OCI-M2 (cell line): ENCODE results near the gene GPR180.
A peak's percentile ranks its signal among the peaks of the same experiment; 100 is the strongest.
"Not testable (repeated sequence)": the region's sequence is repeated elsewhere in the genome, so short reads cannot be mapped to it uniquely, and the experiment has no call there.

Source experiments
- DNase-seq: peaks from one replicate; lab custom pipeline; 2025; ENCODE audit not compliant: unreplicated experiment; lab: John Stamatoyannopoulos, UW

GPR180 gene

DNA sequence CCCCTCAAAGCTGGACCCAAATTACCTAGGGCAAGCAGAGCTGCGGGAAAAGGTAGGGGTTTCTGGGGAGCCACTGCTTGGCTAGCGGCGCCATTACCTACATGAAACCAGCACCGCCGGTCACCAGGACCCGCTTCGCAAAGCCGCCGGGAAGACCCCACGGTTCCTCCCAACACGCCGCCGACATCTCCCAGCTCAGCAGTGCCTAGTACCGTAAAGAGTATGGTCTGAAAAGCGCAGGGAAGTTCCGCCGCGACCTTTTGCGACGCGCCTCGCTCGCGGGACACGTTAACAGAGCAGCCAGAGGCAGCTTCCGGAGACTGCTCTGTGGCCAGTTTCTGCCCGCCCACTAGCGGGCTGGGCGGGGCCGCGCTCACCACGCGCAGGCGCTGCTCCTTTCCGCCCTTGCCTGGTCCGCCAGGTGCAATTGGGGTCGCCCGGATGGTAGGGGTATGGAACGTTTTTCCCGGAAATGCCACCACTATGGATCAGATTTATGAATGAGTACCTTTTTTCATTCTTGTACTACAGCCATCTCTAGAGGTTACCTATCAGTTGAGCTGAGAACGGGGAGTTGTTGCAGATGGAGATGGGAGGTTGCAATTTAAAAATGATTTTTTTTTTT is 5.6 kb upstream of the GPR180 start, which contains the start of gene TGDS:
TSS of gene TGDS (minus strand) at position 203 of the 625 bp plus-strand sequence. CDS start at position 187, 16 bp downstream.
- DNase-seq = peak; percentile 41

DNA sequence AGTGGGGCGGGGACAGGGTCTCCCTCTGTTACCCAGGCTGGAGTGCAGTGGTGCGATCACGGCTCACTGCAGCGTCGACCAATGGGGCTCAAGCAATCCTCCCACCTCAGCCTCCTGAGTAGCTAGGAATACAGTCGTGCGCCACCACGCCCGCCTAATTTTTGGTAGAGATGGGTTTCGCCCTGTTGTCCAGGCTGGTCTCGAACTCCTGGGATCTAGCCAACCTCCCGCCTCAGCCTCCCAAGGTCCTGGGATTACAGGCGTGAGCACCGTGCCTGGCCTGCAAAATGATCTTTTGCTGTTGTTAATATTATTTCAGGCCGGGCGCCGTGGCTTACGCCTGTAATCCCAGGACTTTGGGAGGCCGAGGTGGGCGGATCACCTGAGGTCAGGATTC is 5.1 kb upstream of the GPR180 start:
- DNase-seq = no peak

DNA sequence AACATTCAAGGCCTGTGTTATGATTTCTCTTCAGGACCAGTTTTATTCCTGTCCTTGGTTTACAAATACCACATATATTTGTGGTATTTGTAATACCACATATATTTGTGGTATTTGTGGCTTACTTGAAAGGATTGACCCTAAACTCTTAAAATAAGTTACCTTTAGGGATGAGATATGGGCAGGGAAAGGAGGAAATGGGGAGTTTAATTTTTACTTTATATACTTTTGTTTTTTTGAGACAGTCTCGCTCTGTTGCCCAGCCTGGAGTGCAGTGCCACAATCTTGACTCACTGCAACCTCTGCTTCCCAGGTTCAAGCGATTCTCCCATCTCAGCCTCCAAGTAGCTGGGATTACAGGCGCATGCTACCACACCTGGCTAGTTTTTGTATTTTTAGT is 3.4 kb upstream of the GPR180 start:
- DNase-seq = no peak

DNA sequence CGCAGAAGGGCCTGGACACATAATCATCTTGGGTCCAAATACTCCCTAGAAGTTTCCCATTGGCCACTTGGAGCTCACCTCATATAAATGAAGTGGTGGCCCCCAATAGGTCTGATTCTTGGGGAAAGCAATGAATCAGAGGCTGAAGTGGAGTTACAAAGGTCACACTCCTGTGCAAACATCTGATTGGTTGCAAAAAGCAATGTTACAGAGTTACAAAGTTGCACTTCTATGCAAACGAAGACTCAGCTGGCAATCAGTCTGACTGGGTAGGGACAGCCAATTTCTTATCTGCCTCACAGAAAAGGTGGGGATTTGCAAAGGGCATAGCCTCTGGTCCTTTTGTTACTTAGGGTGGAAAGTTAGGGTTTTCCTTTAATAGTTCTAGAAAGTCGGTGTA is 1.8 kb upstream of the GPR180 start:
- no peak for DNase-seq

DNA sequence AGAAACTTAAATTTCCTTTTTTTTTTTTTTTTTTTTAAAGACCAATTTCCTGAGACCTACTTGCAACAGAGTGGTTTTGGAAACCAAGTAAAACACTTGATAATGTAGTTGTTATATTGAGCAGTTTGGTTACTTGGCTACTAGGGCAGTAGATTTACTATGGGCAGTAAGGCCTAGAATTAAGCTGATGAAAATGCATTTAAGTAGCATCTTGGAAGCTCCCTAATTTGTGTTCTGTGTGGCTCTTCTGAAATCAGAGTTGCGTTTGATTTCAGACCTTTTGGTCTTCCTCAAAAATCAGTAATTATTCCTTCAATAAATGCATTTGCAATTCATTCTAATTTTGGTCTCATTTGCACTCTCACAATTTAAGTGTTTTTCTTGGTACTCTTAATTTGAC is 810 bp downstream of the GPR180 start:
- DNase-seq = no peak

DNA sequence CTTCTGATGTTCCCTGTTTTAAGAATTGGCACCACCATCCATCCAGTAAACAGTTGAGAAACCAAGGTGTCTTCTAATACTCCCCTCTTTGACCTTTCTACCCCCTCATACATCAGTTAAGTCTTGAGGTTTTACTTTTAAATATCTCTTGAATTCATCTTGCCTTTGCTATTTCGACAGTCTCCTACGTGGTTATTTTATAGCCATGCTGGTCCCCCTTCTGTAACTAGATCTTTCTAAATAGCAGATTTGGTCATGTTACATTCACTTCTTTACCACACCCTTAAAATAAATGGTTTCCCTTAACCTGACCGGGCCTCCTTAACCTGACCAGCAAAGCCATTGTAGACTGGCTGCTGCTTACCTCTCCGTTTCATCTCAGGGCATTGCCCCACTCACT is 5.4 kb downstream of the GPR180 start:
- no peak for DNase-seq

DNA sequence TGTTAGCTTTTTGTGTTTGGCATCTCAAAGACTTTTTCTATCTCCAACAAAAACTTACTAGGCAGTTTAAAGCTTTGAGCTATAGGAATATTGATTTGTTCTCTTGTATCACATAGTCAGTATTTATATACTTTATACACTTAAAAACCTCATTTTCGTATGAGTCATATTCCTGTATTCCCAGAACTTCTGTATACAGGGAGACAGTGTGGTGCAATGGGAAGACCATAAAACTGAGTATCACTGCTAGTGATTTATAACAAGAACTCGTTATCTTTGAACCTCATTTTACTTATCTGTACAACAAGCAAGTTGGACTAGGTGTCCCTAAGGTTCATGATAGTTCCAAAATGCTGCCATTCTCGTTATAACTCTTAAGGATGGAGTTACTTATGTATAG is 6.3 kb downstream of the GPR180 start:
- no peak for DNase-seq

DNA sequence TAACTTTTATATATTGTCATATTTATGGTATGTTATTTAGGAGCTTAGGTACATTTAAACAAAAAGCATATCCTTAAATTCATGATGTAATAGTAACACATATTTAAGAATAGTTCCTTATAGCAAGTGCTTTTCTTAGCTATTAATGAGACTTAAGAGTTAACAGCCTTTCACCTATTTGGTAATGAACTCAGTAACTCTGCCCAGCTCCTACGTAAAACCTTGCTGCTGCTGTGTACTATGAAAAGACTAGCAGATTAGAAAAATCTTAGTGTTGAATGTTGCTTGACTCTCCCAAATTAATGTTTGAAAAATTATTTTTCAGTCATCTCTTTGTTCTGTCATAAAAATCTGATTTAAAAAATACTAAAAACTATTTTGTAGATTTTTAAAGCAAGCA is 6.9 kb downstream of the GPR180 start:
- DNase-seq = no peak

DNA sequence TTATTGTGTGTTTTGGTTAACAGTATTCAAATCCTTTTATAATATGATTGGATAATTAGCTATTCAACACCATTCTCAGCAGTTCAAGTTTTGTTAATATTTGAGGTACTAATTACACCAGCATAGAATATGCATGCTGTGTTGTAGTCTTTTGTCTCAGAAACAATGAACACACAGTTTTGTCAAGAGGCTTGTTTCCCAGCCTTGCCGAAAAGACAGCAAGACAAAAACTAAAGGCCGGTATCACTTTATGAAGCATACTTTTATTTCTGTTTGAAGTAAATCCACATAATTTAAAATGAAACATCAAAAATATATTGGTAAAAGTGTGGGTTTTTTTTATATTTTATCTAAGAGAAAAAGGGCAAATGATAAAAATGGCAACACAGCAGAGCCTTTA is 7.5 kb downstream of the GPR180 start:
- no peak for DNase-seq

DNA sequence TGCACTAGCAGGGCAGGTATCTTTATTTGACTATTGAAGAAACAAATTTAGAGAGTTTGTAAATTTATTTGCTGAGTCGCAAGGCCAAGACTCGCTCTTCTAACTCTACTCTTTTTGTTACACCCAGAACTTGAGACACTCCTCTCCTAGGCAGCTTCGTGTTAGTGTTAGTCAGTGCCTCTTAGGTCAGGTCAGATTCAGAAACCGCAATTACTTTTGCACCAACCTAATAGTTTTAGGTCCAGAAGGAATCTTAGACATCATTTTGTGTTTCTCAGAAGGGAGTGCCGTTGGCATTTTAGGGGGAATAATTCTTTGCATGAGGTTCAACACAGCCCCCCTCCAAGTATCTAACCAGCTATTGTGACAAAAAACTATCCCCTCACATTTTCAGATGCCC is 8.8 kb downstream of the GPR180 start:
- DNase-seq = no peak

DNA sequence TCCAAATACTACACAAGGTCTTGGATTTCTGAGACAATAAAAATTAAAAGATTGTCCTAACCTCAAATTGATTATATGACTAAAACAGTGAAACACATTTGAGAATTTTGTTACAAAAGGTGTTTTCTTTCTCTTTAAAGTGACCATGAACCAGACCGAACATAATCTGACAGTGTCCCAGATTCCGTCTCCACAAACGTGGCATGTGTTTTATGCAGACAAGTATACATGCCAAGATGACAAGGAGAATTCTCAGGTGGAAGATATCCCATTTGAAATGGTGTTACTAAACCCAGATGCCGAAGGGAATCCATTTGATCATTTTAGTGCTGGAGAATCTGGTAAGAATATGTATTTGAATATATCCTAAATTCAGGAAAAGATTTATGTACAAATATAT is 10.4 kb downstream of the GPR180 start:
- DNase-seq = no peak

DNA sequence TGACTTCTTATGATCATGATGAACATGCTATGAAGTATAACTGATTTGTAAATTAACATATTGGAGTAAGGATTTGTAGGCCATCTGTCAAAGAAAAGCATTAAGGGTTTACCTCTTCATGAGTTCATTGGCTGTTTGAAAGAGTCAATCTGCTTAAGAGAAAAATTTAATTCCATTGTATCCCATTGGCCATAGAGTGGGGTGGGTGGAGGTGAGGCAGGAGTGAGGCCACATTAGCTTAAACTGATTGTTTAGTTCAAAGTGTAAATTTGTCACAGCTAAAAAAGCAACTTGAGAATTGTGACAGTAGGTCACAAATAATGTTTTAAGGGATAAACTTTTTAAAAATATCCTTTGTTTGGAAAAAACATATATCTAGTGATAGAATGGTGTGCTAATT is 11.4 kb downstream of the GPR180 start:
- no peak for DNase-seq

DNA sequence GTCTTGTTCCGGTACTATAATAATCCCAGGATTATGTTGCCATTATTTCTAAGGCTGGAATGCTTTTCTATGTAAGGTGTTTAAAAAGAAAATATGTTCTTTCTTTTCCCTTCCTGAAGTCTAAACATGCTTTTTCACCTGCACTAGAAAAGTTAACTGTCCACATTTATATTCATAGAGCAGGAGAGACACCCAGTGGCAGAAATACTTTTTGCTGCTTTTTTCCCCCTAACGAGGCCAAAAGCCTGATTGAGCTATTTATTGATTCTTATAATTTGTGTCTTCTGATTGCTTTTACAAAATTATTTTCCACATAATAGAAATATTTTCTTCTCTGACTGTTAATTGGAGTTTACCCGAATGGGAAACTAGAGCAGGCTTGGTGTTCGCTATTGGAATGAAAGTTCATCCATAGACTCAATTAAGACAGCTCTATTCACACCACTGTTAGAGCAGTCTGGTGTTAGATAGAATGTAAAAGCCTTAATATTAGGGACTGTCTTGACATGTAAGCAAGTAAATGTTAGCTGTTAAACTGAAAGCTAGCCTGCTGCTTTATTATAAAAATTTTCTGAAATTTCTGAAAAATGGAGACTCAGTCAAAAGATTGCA is 15.8 kb downstream of the GPR180 start:
- no peak for DNase-seq

DNA sequence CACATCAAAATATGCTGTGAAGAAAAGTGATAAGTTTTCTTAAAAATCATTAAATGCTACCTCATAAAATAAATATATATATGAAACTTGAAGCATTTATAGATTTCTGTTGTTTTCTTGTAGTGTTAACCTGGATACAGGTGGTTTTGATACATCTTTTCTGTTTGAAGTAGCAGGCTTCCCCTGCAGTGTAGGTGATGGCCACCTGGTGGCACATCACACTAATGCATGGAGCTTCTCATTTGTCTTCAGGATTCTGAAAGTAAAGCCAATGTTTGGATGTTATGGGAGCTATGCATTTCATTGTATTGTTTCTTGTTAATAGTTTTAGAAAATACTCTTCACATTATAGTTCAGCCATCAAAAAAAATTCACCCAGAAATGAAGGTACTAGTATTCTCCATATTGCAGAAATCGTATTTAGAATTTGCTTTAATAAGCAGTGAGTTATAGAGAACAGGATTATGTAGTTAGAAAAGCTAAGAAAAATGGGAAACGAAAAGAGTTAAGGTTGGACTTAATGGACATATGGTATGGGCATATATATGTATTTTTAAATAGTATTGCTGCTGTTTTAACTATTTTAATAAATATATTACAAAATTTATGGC is 18.7 kb downstream of the GPR180 start:
- no peak for DNase-seq

DNA sequence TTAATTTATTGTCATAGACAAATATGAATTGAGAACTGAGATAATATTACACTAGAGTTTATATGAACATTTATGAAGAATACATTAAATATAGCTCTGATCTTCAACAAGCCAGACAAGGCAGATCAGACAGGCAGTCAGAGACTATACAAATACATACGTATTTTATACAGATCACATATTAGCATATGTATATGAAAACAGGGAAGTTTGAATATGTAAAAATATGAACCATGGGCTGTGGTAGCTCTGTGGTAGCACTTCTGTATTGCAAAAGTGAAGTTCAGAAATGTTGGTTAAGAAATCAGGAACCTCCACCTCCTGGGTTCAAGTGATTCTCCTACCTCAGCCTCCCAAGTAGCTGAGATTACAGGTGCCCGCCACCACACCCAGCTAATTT is 20.7 kb downstream of the GPR180 start:
- no peak for DNase-seq

DNA sequence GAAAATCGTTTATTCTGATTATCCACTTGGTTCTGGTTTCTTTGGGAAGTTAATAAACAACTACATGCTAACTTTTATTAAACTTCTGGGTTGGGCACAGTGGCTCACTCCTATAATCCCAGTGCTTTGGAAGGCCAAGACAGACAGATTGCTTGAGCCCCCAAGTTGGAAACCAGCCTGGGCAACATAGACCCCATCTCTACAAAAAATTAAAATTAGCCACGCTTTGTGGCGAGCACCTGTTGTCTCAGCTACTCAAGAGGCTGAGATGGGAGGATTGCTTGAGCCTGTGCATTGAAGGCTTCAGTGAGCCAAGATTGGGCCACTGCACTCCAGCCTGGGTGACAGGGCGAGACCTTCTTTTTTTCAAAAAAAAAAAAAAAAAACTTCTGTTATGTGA is 21.7 kb downstream of the GPR180 start:
- no peak for DNase-seq

DNA sequence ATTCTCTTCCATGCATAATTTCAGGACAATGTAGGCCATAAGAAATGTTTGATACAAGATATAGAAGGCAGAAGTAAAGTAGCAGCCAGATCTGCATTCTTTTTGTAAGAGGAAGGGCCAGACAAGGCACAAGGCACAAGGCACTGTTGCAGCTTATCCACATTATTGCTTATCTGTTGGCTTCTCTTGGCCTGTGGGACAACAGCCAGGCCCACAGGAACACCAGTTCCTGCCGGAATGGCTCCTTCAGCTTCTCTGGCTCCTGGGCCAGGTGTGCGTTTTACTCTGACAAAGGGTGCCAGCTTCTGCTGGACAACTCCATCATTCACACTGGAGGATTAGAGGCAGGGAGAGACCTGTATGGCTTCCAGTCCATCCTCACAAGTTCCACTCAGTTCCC is 29.2 kb downstream of the GPR180 start:
- DNase-seq = no peak

DNA sequence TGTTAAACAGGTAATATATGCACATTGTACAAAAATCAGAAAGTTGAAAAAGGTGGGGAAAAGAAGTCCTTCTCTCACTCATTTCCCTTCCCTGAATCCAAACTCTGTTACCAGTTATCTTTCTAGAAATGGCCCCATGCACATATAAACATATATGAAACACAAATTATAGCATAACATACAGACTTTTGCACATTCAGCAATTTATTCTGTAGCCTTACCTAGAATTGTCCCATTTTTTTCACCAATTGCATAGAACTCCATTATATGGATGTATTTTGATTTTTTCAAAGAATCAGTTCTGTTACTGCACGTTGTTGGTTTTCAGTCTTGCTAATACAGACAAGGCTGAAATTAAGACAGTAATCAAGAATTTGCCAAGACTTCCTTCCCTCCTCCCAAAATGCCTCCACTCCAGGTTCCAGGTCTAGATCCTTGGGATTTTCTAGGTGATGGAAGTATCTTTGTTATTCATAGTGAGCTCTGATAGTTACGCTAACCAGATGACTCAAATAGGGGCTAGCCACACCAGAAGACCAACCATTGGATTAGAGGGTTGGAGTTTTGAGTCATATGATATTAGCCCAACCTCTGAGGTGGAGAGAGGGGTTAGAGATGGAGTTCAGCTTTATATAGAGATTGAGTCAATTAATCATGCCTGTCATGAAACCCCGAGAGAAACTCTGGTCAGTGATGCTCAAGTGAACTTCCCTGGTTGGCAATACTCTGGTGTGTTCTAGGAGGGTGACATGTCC is 30.7 kb downstream of the GPR180 start:
- DNase-seq = no peak

DNA sequence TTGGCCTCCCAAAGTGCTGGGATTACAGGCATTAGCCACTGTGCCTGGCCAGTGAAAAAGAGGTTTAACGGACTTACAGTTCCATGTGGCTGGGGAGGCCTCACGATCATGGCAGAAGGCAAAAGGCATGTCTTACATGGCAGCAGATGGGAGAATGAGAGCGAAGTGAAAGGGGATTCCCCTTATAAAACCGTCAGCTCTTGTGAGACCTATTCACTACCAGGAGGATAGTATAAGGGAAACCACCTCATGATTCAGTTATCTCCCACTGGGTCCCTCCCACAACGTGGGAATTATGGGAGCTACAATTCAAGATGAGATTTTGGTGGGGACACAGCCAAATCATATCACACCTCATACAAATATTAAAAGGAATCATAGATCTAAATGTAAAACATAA is 34.4 kb downstream of the GPR180 start:
- DNase-seq = not testable (repeated sequence)

DNA sequence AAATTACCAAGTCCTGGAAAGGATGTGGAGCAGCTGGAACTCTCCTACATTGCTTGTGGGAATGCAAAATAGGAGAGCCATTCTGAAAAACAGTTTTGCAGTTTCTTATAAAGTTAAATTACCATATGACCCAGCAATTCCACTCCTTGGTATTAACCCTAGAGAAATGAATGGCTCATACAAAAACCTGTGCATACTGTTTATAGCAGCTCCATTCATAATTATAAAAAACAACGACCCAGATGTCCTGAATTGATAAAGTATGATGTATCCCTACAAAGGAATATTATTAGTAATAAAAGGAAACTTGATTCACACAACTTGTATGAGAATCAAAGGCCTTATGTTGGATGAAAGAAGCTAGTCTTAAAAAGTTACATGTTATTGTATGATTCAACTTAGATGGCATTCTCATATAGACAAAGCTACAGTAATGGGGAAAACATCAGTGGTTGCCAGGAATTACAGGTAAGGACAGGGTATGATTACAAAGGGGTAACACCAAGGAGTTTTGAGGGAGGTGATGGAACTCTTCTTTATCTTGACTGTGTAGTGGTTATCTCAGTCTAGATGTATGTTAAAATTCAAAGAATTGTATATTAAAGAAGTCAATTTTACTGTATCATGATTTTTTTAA is 35.4 kb downstream of the GPR180 start:
- no peak for DNase-seq

DNA sequence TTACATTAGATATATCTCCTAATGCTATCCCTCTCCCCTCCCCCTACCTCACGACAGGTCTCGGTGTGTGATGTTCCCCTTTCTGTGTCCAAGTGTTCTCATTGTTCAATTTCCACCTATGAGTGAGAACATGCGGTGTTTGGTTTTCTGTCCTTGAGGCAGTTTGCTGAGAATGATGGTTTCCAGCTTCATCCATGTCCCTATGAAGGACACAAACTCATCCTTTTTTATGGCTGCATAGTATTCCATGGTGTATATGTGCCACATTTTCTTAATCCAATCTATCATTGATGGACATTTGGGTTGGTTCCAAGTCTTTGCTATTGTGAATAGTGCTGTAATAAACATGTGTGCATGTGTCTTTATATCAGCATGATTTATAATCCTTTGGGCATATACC is 36.0 kb downstream of the GPR180 start:
- not testable (repeated sequence) for DNase-seq

DNA sequence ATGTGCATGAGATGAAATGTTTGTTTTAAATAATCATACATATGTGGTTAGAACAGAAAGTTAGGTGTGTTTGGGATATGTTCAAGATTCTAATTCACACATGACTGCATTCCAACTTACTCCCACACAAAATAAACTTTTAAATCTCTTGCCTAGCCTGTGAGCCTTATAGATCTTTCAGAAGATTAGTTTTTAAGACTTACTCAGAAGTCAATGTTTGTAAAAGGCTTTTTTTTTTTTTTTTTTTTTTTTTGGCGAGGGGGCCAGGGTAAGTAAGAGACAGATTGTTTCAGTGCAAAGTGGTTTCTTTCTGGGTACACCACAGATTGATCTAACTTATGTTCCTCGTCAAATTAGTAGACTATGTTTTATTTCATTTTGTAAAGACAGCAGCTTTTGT is 39.1 kb downstream of the GPR180 start:
- DNase-seq = no peak
